ENCODE results near the gene NPW.

Gene NPW

GRCh38 chr16:2034696-2035430, 15.3 kb downstream of the NPW start:
- DNase-seq (ENCODE audit: low read depth in 2 of 3, low spot score in 1 of 3) = no peak

GRCh38 chr16:2035431-2036199, 16.0 kb downstream of the NPW start:
- DNase-seq (ENCODE audit: low read depth in 2 of 3, low spot score in 1 of 3) = no peak

DNA sequence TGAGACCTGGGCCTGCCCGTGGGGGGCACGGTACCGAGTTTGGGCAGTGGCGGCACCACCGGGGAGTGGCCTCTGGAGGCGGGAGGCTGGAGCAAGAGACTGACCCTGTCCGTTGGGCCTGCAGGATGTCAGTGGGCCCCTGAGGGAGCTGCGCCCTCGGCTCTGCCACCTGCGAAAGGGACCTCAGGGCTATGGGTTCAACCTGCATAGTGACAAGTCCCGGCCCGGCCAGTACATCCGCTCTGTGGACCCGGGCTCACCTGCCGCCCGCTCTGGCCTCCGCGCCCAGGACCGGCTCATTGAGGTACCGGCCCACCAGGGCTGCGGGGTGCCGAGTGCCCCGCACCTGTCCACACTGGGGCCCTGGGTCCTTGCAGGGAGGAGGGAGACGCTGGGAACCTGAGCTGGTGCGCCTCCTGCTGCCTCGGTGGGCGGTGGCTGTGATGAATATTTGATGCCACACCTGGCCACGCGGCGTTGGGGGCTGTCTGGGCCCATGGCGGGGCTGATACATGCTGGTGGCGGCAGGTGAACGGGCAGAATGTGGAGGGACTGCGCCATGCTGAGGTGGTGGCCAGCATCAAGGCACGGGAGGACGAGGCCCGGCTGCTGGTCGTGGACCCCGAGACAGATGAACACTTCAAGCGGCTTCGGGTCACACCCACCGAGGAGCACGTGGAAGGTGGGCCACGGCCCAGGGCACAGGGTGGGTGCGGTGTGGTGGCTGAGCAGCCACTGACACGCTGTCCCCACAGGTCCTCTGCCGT, 16.8 kb downstream of the NPW start:
- DNase-seq (ENCODE audit: low read depth in 2 of 3, low spot score in 1 of 3) = no peak

DNA sequence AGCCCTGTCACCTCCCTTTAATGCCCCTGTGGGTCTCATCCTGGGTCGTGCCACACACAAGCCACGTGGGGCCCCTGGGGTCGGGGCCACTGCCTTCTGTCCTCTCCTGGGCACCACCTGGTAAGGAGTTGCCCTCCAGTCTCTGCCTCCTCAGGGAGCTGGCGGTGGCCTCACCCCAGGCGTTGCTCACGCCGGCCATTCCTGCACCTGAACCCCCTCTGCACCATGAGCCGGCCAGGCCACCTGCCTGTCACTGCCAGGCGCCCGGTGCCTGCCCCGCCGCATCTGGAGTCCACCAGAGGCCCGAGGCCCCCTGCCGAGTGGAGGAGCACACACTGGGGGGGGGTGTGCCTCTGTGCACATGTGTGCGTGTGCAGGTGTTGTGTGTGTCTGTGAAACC, 17.5 kb downstream of the NPW start:
- no peak for DNase-seq (ENCODE audit: low read depth in 2 of 3, low spot score in 1 of 3)

DNA sequence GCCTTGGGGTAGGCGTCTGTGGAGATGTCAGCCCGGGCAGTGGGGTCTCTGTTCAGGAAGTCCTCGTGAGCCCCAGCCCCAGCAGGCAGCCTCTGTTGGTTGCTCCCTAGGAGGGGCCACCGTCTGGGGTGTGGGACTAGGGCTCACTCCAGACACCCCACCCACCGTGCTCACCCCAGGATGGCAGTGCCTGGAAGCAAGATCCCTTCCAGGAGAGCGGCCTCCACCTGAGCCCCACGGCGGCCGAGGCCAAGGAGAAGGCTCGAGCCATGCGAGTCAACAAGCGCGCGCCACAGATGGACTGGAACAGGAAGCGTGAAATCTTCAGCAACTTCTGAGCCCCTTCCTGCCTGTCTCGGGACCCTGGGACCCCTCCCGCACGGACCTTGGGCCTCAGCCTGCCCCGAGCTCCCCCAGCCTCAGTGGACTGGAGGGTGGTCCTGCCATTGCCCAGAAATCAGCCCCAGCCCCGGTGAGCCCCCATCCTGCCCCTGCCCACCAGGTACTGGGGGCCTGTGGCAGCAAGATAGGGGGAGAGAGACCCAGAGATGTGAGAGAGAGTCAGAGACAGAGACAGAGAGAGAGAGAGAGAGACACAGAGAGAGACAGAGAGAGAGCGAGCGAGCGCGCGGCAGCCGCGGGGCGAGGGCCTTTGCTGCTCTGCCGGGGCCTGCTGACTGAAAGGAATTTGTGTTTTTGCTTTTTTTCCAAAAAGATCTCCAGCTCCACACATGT, 18.2 kb downstream of the NPW start:
- DNase-seq (ENCODE audit: low read depth in 2 of 3, low spot score in 1 of 3) = no peak

DNA sequence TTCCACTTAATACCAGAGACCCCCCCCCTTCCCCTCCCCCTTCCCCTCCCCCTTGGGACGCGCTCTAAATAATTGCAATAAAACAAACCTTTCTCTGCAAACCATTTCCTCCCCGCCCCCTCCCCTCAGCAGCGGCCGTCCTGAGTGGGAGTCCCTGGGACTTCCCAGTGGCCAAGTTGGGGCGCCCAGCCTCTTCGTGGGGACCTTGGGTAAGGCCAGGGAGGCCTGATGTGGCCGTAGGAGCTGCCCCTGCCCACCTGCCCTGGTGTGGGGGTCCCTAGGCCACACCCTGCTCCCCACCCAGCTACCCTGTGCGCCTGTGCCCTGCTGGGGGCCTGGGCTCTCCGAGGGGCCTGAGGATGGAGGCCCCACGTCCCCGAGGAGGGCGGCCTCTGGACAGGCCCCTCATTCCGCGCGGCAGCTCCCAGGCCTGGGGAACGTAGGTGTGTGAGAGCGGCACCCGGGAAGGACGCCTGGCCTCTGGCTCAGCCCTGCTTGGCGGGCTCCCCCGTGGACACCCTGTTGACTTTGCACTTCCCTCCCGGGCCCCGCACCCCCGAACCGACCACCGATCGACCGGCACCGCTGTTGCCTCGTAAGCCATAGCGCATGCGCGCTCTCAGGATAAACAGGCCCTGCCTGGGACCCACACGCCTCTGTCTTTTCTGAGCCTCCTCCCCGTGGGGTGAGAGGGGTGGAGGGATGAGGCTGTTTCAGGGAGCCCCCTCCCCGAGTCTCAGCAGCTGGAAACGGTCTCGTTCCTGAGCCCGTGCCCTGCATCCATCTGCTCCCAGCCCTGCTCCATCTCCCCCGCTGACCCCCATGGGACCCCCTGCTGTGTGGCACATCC, 19.0 kb downstream of the NPW start:
- DNase-seq (ENCODE audit: low read depth in 2 of 3, low spot score in 1 of 3) = no peak

DNA sequence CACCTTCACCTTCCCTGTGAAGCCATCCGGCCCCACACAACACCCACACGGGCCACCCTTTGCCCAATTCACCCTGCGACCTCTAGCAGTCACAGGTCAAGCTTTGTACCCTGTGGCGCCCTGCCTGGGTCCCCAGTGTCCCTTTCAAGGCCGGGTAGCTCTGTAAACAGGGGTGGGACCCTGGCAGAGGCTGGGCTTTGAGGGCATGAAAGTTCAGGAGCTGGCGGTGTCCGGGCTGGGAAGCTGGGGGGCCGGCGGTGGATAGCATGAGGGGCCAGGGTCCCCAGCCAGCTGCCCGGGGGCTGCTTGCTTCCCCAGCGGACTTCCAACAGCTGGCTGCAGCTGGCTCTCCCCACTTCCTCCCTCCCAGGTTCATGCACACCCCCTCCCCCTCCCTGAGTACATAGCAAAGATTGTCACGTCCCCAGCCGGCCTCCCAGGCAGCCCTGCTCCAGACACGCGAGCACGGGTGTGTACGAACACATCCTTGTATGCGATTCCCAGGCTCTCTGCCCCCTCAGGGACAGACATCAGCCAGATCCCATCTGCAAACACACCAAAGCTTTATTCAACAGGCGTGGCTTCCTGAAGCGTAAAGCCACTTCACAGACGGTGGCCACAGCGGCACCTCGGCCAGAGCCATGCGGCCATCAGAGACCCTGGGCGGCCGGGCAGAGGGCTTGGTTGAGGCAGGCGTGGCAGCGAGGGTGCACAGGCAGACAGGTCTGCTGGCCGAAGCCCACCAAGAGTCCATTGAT, 19.9 kb downstream of the NPW start:
- no peak for DNase-seq (ENCODE audit: low read depth in 2 of 3, low spot score in 1 of 3)

DNA sequence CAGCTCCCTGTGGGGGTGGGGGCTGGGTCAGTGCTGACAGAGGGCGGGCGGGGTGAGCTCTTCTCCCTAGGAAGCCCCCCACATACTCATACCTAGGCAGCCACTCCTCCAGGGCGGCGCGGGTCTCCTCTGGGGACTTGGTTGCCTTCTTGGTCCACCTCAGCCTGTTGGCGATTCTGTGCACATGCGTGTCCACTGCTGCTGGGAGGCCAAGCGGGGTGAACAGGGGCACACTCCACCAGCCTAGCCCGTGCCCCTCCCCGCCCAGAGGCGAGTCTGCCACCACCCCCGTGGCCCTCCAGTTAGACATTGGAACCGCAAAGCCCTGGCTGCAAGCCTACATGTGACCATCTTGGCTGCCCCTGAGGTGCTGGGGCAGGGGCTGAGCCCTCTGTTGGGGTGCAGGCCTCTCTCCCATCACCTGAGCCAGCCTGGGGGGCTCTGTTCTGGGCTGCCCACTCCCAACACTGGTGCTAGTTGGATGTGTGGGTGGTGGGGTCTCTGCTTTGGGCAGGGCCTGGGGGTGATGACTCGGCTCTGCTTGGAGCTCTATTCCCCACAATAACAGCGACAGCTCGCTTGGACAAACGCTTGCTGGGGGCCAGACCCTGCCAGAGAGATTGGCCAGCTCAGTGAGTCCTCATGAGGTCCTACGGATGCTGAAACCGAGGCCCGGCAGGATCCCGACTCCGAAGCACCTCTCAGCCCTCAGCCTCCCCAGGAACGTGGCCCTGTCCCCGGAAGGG, 20.6 kb downstream of the NPW start:
- DNase-seq (ENCODE audit: low read depth in 2 of 3, low spot score in 1 of 3) = no peak

GRCh38 chr16:2040787-2041522, 21.4 kb downstream of the NPW start:
- no peak for DNase-seq (ENCODE audit: low read depth in 2 of 3, low spot score in 1 of 3)

- no peak for DNase-seq (ENCODE audit: low read depth in 2 of 3, low spot score in 1 of 3)
These were observed 22.8 kb downstream of the NPW start for GRCh38 chr16:2042171-2042985.

GRCh38 chr16:2042986-2043666, 23.5 kb downstream of the NPW start:
- no peak for DNase-seq (ENCODE audit: low read depth in 2 of 3, low spot score in 1 of 3)

DNA sequence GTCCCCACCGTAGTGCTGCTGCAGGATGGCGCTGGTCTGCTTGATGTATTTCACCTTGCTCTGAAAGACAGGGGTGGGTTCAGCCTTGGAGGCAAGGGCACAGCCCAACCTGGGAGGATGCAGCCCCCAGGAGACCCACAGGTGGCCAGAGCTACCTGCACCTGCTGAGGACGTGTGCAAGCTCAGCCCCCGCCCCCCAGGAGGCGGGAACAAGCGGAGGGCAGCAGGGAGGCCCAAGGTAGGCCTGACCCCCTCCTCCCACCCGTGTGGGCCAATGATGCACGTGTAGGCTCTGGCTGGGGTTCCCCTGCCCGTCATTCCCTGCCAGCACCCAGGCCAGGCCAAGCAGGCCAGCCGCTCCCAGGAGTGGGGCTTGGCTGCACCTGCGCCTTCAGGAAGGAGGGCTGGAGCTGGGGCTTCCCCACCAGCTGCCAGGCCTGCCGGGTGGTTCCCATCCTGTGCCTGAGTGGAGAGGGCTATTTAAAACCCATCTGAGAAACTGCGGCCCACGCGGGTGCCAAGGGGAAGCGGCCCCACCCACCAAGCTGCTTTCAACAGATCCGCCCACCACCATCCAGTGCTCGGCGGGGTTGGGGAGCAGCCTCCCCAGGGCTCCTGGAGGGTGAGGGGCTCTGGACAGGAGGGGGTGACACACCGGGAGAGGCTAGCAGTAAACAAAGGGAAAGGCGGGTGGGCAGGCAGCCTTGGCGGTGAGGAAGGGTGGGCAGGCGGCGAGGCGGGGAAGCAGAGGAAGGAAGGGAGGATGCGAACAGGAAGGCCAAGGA, 24.3 kb downstream of the NPW start:
- DNase-seq (ENCODE audit: low read depth in 2 of 3, low spot score in 1 of 3) = no peak

- no peak for DNase-seq (ENCODE audit: low read depth in 2 of 3, low spot score in 1 of 3)
These were observed 25.0 kb downstream of the NPW start for GRCh38 chr16:2044541-2044940.

DNA sequence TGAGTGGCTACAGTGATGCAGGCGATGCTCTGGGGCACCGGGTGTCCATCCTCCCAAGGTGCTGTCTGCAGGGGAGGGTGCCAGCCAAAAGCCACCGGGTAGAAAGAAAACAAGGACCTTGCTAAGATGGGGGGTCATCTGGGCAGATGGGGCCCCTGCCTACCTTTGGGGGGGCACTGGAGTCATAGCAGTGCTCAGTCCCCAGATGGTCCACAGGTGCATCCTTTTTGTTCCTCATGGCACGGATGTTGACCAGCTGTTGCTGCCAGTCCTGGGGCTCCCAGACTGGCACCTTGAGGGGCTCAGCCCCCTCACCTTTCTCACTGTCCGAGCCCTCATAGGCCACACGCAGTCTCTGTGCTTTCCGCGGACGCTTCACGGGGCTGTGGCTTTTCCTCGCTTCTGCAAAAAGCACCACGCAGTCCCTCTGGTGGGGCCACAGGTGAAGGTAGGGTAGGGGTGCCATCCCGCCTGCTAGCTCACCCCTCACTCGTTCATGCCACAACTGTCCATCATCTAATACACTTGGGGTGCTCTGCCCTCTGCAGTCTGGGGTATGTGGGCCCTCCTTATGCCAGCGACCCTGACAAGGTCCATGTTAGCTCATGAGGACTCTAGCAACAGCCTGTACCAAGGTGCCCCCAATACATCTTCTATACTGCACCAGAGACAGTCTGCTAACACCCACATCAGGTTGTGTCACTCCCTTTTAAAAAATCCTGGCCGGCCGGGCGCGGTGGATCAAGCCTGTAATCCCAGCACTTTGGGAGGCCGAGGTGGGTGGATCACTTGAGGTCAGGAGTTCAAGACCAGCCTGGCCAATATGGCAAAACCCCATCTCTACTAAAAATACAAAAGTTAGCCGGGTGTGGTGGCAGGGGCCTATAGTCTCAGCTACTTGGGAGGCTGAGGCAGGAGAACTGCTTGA, 26.6 kb downstream of the NPW start:
- no peak for DNase-seq (ENCODE audit: low read depth in 2 of 3, low spot score in 1 of 3)

DNA sequence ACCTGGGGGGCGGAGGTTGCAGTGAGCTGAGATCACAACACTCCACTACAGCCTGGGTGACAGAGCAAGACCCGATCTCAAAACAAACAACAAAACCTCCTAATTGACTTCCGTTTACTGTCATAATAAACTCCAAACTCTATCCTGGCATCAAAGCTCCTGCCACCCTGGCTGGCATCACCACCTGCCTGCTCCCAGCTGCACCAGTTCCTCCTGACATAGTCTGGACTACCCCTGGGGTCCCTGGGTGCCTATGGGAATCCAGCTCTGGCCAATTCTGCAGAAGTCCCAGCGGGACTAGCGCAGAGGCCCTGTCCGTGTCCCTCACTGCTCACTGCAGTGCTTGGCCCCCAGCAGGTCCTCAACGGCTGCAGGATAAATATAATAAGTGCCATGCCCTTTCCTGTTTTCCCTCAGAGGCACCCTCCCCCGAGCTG, 27.3 kb downstream of the NPW start:
- no peak for DNase-seq (ENCODE audit: low read depth in 2 of 3, low spot score in 1 of 3)
